ENCODE results near the gene TPP1. TPM values are rescaled to one million over a fixed set of nuclear protein-coding genes. Genes with fewer than 3 reads are reported as not detected.

The TPP1 gene
- total RNA-seq, 4 donors from 2014 or later, result 13.9 to 43.4 (median 19.6) TPM

DNA sequence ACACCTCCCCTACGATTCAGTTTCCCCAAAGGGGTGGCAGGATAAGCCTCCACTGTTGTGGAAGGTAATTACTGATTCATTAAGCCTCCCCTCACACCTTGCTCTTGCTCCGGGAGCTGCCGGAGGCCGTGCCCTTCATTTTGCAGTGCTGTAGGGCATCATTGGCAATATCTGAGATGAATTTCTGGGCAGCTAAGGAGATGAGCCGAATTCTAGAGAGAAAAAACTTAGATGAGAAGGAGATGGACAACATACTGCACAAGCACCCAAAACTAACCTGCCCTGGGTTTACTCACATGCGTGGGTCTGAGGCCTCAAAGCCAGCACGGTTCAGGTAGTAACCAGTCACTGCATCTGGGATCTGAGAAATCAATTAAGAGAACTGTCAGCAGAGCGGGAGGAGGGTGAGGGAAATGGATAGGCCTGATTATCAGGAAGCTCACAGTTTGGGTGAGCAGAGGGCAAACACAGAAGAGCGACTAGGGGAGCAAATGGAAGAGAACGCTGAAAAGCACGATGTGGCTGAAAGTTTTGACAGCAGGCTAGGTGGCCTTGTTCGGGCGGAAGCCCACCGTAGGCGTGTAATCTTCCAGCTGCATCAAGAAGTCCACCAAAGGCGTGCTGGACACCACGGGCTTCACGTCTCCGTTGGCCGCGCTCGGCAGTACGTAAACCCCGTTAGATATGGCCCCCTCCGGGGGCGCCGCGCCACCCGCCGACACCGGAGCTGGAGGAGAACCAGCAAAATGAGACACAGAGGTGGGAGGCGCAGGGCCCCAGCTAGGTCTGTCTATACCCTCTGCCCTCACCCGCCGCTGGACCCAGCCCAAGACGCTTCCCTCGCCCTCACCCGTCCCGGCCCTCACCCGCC is 7.9 kb downstream of the TPP1 start:
- no peak for DNase-seq
- TF ChIP-seq, protein P1, sequence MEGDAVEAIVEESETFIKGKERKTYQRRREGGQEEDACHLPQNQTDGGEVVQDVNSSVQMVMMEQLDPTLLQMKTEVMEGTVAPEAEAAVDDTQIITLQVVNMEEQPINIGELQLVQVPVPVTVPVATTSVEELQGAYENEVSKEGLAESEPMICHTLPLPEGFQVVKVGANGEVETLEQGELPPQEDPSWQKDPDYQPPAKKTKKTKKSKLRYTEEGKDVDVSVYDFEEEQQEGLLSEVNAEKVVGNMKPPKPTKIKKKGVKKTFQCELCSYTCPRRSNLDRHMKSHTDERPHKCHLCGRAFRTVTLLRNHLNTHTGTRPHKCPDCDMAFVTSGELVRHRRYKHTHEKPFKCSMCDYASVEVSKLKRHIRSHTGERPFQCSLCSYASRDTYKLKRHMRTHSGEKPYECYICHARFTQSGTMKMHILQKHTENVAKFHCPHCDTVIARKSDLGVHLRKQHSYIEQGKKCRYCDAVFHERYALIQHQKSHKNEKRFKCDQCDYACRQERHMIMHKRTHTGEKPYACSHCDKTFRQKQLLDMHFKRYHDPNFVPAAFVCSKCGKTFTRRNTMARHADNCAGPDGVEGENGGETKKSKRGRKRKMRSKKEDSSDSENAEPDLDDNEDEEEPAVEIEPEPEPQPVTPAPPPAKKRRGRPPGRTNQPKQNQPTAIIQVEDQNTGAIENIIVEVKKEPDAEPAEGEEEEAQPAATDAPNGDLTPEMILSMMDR (IDR thresholded peaks at IDR 0.05 in 4 of 5, conservative IDR thresholded peaks at IDR 0.05 in 1 of 5), result no peak
- TF ChIP-seq POLR2A (IDR thresholded peaks at IDR 0.05), result no peak
- H3K27me3 ChIP-seq, result no peaks in the 10 kb centered on the region
- intact Hi-C loops (cut with DNase I; ENCODE audit: low total_unique reads) (loop anchor here (5.0 to 10.0 kb wide), 2 partner anchors 79 to 963 kb away; no protein-coding TSS in a partner anchor), in situ Hi-C loops (cut with MboI; ENCODE audit: low sequenced_read_pairs in 4 of 4) (loop anchor here in 1 of 4 donors (10.0 kb wide), 1 partner anchor 377 kb away; the partner anchor contains the start of genes CNGA4 and FHIP1B)
- peaks cover 0 to 59% of the 10 kb centered on the region in 2 donors for H3K36me3 ChIP-seq
- ATAC-seq, result peak; percentile 3 to 9
- H3K9me3 ChIP-seq, result no peaks in the 10 kb centered on the region
- H3K4me1 ChIP-seq, result peaks cover 29 to 30% of the 10 kb centered on the region in 2 donors
- peak overlapping the region; percentile 70 to 84 (median 72) for H3K4me3 ChIP-seq
- peak overlapping the region; percentile 92 to 100 (median 99) for H3K27ac ChIP-seq

GRCh38 chr11:6610591-6610990 is 8.6 kb downstream of the TPP1 start:
- in situ Hi-C loops (cut with MboI; ENCODE audit: low sequenced_read_pairs in 4 of 4), result loop anchor here in 1 of 4 donors (10.0 kb wide), 1 partner anchor 376 kb away; the partner anchor contains the start of genes CNGA4 and FHIP1B

GRCh38 chr11:6609502-6610015 is 9.7 kb downstream of the TPP1 start:
- ATAC-seq, result no peak

More at GRCh38 chr11:6610591-6610990, 8.6 kb downstream of the TPP1 start:
- TF ChIP-seq, protein P1 (IDR thresholded peaks at IDR 0.05 in 4 of 5, conservative IDR thresholded peaks at IDR 0.05 in 1 of 5), result no peak
- H3K9me3 ChIP-seq, result no peaks in the 10 kb centered on the region
- peaks cover 35 to 37% of the 10 kb centered on the region in 2 donors for H3K4me1 ChIP-seq
- intact Hi-C loops (cut with DNase I; ENCODE audit: low total_unique reads), result loop anchor here (5.0 to 10.0 kb wide), 2 partner anchors 78 to 964 kb away; no protein-coding TSS in a partner anchor
- no peaks in the 10 kb centered on the region for H3K27me3 ChIP-seq
- DNase-seq, result no peak
- H3K36me3 ChIP-seq, result peaks cover 0 to 52% of the 10 kb centered on the region in 2 donors
- no peak overlapping the region for H3K4me3 ChIP-seq
- peak overlapping the region in 3 of 4 donors; percentile 92 to 100 (median 98) for H3K27ac ChIP-seq
- ATAC-seq, result no peak

More at GRCh38 chr11:6609502-6610015, 9.7 kb downstream of the TPP1 start:
- Histone ChIP-seq H3K4me3 (no peak overlapping the region), H3K36me3 (peaks cover 0 to 42% of the 10 kb centered on the region in 2 donors), H3K27ac (peak overlapping the region; percentile 7 to 97 (median 94)), H3K9me3 (no peaks in the 10 kb centered on the region), H3K27me3 (no peaks in the 10 kb centered on the region), H3K4me1 (peaks cover 44 to 47% of the 10 kb centered on the region in 2 donors)
- TF ChIP-seq POLR2A (IDR thresholded peaks at IDR 0.05), result no peak
- TF ChIP-seq, protein P1 (IDR thresholded peaks at IDR 0.05 in 4 of 5, conservative IDR thresholded peaks at IDR 0.05 in 1 of 5), result no peak
- no peak for DNase-seq
- in situ Hi-C loops (cut with MboI; ENCODE audit: low sequenced_read_pairs in 4 of 4), result loop anchor here in 3 of 4 donors (5.0 to 10.0 kb wide), 4 partner anchors 73 to 375 kb away; partner anchors contain the start of genes MRPL17 (in 2 of the 3), CNGA4 (in 1 of the 3), FHIP1B (in 1 of the 3) and TRIM3 (in 1 of the 3)
- intact Hi-C loops (cut with DNase I; ENCODE audit: low total_unique reads), result loop anchor here (5.0 to 10.0 kb wide), 3 partner anchors 77 to 965 kb away; partner anchors contain the start of genes CNGA4 and FHIP1B
